GM19099 (cell line): ENCODE results near the gene INSL3.

Experiments
- POLR2A ChIP-seq: IDR thresholded peaks from 3 replicates; pipeline ENCODE4 v1.6.1; 2011; ENCODE audit warnings: low read depth; ENCODE audit not compliant: insufficient read length; ENCODE audit errors: extremely low read depth

Gene INSL3

DNA sequence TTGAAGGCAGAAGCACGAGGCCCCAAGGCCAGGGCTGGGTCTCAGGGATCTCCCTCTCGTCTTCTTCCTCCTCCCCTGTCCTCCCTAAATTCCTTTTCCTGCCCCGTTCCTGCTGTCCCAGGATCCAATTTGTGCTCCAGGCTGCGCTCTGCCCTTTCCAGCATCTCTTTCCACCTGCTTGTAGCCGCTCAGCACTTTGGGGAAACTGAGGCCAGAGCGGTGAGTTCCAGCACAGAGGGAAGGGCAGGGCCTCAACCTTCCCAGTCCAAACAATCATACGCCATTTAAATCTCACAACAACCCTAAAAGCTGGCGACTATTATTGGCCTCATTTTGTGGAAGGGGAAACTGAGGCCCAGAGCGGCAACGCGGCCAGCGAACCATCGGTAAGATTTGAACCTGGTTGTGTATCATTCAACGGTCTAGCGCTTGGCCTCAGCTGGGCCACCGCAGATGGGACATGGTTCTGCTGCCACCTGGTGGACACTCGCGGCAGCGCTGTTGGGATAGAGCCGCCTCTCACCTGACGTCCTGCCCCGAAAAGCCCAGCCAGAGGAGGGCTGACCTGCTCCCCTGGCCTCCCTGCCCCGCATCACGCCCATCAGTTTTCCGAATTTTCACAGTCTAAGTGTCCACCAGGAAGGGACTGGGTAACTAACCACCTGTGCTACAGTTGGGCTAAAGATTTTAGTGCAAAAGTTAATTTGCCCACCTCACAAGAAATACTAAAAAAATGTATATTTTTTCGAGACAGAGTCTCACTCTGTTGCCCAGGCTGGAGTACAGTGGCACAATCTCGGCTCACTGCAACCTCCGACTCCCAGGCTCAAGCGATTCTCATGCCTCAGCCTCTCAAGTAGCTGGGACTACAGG is 34.2 kb upstream of the INSL3 start:
- no peak for TF ChIP-seq POLR2A

- no peak for TF ChIP-seq POLR2A
Observed at GRCh38 chr19:17854061-17854460, 32.7 kb upstream of the INSL3 start.

DNA sequence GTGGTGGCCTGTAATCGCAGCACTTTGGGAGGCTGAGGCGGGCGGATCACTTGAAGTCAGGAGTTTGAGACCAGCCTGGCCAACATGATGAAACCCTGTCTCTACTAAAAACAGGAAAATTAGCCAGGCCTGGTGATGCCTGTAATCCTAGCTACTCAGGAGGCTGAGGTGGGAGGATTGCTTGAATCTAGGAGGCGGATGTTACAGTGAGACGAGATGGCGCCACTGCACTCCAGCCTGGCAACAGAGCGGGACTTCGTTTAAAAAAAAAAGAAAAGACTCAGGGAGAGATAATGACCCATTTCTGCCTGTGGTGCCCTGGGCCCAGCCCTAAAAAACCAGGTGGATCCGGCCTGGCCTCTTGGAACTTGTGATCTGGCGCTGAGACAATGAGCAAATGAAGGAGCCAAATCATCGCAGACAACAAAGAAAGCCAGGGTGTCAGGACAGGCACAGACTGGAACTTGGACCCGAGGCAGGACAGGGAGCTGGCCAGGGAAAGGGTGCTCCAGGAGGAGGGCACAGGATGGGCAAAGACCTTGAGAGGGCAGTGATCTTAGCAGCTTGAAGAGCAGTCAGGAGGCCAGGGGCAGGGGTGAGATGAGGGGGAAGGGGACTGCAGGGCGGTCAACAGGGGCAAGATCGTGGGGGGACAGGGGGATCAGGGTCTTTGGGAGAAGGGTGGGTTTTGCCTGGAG is 27.4 kb upstream of the INSL3 start:
- TF ChIP-seq POLR2A: no peak

DNA sequence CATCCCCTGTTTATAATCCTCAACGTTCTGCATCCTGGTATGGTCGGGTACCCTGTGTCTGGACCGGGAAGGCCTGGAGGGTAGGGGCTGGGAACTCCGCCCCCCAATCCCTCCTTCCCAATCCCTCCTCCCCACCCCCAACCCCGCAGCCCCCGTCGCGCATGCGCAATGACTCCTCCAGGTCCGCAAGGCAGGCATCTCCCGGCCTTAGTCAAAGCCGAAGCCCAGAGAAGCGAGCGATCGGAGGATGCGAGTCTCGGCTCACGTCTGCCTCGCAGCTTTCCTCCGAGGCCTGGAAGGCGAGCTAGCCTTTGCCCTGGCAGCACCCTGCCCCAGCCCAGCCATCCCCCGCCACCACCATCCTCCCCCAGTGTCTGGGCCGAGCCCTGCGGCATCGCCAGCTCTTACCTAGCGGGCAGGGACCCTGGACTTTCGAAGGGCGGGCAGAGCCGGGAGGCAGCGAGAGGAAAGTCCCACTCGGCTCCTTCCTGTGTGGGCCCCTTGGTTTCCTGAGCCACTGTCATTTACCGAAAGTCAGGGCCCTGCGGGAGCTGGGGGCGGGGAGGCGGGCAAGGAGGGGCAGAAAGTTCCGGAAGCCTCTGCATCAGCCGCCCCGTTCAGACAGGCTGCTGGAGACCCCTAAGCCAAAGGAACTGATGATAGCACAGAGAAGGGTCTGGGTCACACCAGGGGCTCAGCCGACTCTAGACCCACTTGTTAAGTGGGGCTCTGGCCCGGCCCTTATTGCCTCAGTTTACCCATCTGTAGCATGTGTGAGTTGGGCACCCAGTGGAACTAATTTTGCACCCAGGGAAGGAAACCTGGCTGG is 26.4 kb upstream of the INSL3 start, which contains the start of gene JAK3:
Gene JAK3 (minus strand): TSS at position 445 of the 829 bp plus-strand sequence. CDS start 3,565 bp downstream, outside the sequence.
- TF ChIP-seq POLR2A: peak; percentile 87

- no peak for TF ChIP-seq POLR2A
Observed at GRCh38 chr19:17846146-17846545, 24.8 kb upstream of the INSL3 start.

DNA sequence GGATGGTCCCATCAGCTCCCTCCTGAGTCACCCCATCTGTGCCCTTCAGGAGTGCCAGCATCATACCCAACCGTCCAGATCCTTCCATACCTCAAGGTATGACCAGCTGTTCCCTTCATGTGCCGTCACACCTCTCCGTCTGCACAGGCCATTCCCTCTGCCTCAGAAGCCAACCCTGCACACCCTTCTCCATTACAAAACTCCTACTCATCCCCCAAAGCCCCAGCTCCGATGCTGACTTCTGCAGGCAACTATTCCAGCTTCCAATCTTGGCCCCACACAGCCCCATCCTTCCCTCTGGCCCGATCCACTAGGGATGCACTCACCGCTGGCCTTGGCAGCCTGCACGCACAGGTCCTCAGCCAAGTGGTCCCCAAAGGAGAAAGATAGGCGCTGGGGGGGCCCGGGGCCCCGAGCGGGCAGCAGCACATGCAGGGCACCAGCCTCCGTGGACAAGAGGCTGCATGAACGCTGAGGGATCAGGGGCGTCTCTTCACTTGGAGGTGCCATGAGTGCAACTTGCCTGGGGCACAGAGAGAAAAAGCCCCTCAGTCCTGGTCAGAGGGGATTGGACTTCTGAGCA is 22.7 kb upstream of the INSL3 start:
- TF ChIP-seq POLR2A: no peak

GRCh38 chr19:17843292-17843827 is 22.0 kb upstream of the INSL3 start:
- no peak for TF ChIP-seq POLR2A

- TF ChIP-seq POLR2A: no peak
Observed at GRCh38 chr19:17842663-17843291, 21.5 kb upstream of the INSL3 start.

DNA sequence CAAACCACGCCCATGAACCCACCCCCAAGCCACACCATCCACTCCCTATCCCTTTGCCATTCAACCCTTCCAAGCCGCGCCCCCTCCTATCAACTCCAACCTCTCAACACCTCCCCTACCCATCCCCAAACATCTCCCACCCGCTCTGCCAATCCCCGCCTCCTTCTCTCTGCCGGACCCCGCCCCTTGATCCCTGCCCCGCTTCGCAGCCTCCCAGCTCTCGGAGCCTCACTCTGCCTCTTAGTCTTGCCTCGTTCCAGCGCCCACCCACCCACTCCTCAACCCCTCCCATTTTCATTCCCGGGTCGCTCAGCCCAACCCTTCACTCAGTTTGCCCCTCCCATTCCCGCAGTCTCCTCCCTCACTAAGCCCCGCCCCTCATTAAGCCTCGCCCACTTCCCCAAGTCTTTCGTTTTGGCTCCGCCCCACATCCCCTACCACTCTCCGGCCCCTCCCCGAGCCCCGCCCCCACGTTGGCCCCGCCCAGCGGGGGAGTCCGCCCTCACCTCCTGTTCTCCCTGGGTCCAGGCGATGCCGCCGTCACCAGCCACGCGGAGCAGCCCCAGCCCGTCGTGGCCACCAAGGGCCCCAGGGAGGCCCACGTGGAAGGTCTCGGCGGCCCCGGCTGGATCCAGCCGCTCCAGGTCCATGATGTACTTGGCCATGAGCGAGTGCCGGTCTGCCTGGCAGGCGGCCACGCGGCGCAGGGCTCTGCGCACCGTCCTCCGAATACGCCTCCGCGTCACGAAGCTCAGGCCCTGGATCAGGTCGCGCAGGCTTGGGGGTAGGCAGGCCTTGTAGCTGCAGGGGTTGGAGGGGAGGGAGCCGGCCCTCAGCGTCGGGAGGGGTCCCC is 20.7 kb upstream of the INSL3 start:
- TF ChIP-seq POLR2A: no peak

DNA sequence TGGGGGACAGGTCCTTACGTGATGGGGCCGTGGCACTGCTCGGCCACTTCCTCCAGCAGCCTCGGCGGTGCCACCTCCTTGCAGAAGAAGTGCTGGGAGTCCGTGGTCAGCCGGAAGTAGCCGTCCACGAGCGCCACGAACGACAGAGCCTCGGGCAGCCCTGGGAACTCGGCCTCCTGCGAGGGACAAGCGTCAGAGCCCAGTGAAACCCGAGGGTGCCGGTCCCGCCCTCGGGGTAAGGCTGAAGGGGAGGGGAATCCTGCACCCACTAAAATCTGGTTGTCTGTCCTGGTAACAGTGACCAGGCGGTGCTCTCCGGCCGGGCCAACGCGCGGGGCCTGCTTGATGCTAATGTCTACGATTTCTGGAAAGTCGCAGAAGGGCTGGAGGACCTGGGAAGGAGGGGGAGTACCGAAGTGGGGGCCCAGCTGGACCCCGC is 20.1 kb upstream of the INSL3 start:
- no peak for TF ChIP-seq POLR2A

DNA sequence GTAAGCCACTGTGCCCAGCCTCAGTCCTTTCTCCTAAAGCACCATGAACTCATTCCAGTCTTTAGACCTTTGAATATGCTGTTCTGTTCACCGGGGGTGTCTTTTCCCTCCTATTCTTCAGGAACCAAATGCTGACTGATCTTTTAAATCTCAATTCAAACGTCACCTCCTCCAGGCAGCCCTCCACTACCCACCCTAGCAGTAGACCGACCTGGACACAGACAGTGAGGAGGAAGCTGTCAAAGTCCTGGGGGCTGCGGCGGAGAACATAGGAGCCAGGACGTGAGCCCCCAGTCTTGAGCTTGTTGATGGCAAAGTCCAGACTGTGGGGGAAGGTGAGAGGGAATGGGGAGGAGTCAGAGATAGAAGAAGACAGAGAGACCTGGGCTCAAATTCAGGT is 18.7 kb upstream of the INSL3 start:
- TF ChIP-seq POLR2A: no peak

DNA sequence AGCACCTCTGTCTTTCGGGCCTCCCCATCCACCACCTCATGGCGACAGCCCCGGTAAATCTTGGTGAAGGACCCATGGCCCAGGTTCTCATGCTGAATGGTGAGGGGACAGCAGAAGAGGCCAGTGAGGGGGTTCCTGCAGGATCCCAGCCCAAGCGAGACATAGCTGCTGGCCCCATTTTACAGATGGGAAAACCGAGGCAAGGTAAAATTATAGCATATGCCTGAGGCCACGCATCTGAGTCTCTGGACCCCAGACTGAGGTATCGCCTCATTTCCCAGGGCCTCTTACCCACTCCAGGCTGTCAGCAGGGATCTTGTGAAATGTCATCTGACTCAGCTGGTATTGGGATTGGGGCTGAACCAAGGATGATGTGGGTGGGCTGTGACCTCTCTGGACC is 16.7 kb upstream of the INSL3 start:
- TF ChIP-seq POLR2A: no peak

- no peak for TF ChIP-seq POLR2A
Observed at GRCh38 chr19:17836530-17836929, 15.2 kb upstream of the INSL3 start.
